GM12891 (cell line): ENCODE data around the gene CDH13.

Experiments used
- POLR2AphosphoS5 ChIP-seq: IDR thresholded peaks from 2 replicates; pipeline ENCODE4 v1.6.1; 2011; ENCODE audit warnings: low read depth, low read length, control low read depth
- SPI1 ChIP-seq: IDR thresholded peaks from 2 replicates; pipeline ENCODE4 v1.6.1; 2011; ENCODE audit warnings: low read depth, low read length, control low read depth
- TAF1 ChIP-seq: IDR thresholded peaks from 2 replicates; pipeline ENCODE4 v1.6.1; 2011; ENCODE audit warnings: low read depth, low read length, control low read depth

DNA sequence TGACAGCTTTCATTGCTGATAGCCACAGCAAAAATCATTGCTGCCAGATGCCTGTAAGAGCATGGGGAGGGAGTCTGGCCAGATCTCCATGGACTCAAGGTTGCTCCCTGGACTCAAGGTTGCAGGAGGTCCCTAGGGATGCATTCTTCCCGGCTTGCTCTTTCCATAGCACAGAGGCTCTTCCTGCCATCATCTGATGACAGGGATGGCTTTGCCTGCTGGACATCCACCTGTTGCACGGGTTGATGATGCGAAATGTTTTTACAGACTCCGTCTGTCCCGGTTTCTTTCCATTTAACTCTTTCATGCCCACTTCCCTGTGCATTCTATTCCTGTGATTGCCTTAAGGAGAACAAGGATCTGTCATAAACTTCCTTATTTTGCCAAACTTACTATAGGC lies 1065.5 kb downstream of the CDH13 start:
- no peak for TF ChIP-seq POLR2AphosphoS5
- TF ChIP-seq SPI1 = no peak
- no peak for TF ChIP-seq TAF1
